ENCODE measurements around the gene S100A13. TPM values are rescaled to one million over a fixed set of nuclear protein-coding genes. Genes with fewer than 3 reads are reported as not detected.

S100A13 gene
- total RNA-seq, 1 experiment from 2014 or later: 111 TPM

DNA sequence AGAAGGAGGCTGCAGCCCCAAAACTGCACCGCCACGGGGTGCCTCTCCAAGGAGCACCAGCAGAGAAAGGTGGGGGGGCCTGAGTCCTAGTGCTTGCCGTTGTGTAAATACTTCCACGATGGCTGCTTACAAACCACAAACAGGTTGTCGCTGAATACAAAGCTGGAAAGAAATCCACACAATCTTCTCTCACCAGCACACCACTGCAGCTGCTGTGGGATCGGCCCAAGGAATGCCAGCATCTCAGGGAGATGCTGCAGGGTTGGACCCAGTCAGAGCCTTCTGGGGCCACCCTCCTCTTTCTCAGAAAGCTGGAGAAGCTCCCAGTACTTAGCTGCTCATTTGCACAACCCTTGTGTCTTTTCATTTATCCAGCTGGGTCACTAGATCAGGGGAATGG, 8.1 kb downstream of the S100A13 start:
- DNase-seq (ENCODE audit: low read depth, low spot score) (no peak), ATAC-seq (no peak)
- intact Hi-C loops (cut with micrococcal nuclease; ENCODE audit: unreplicated experiment): loop anchor here (5.0 kb wide), 1 partner anchor 107 kb away; no protein-coding TSS in a partner anchor
- Histone ChIP-seq H3K27ac (ENCODE audit: low read length) (no peak overlapping the region), H3K27me3 (ENCODE audit: control insufficient read depth, insufficient read depth, low read length) (no peaks in the 10 kb centered on the region), H3K4me1 (ENCODE audit: control insufficient read depth, insufficient read depth, low read length) (no peaks in the 10 kb centered on the region; the same call in 1 of the 2 replicates), H3K36me3 (ENCODE audit: control insufficient read depth, insufficient read depth, low read length) (no peaks in the 10 kb centered on the region), H3K9me3 (ENCODE audit: control insufficient read depth, insufficient read depth, low read depth, low read length) (no peaks in the 10 kb centered on the region), H3K4me3 (ENCODE audit: low read depth in 2 of 2, low read length in 2 of 2) (no peak overlapping the region)
- ChIA-PET POLR2A (interaction anchor here (1.3 kb wide), 1 partner anchor 8 kb away, joined by 3 read pairs; the partner anchor contains the start of gene S100A13), CTCF (interaction anchor here (2.3 to 3.0 kb wide), 2 partner anchors 8 to 47 kb away, joined by 12 to 13 read pairs; partner anchors contain the start of gene S100A13)
- no TSS peak for BruUV-seq (replicated peaks)
- in situ Hi-C loops (cut with HindIII; ENCODE audit: low pct_unique_long_range_greater_than_20kb, low sequenced_read_pairs): loop anchor here (25.0 kb wide), 1 partner anchor 257 kb away; the partner anchor contains the start of gene S100A9
- no peak for TF ChIP-seq TCF7L2 (IDR thresholded peaks at IDR 0.05; ENCODE audit: low read depth, low read length)
- TF ChIP-seq, protein P1, sequence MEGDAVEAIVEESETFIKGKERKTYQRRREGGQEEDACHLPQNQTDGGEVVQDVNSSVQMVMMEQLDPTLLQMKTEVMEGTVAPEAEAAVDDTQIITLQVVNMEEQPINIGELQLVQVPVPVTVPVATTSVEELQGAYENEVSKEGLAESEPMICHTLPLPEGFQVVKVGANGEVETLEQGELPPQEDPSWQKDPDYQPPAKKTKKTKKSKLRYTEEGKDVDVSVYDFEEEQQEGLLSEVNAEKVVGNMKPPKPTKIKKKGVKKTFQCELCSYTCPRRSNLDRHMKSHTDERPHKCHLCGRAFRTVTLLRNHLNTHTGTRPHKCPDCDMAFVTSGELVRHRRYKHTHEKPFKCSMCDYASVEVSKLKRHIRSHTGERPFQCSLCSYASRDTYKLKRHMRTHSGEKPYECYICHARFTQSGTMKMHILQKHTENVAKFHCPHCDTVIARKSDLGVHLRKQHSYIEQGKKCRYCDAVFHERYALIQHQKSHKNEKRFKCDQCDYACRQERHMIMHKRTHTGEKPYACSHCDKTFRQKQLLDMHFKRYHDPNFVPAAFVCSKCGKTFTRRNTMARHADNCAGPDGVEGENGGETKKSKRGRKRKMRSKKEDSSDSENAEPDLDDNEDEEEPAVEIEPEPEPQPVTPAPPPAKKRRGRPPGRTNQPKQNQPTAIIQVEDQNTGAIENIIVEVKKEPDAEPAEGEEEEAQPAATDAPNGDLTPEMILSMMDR (IDR thresholded peaks at IDR 0.05): no peak
- TF ChIP-seq, protein P2, sequence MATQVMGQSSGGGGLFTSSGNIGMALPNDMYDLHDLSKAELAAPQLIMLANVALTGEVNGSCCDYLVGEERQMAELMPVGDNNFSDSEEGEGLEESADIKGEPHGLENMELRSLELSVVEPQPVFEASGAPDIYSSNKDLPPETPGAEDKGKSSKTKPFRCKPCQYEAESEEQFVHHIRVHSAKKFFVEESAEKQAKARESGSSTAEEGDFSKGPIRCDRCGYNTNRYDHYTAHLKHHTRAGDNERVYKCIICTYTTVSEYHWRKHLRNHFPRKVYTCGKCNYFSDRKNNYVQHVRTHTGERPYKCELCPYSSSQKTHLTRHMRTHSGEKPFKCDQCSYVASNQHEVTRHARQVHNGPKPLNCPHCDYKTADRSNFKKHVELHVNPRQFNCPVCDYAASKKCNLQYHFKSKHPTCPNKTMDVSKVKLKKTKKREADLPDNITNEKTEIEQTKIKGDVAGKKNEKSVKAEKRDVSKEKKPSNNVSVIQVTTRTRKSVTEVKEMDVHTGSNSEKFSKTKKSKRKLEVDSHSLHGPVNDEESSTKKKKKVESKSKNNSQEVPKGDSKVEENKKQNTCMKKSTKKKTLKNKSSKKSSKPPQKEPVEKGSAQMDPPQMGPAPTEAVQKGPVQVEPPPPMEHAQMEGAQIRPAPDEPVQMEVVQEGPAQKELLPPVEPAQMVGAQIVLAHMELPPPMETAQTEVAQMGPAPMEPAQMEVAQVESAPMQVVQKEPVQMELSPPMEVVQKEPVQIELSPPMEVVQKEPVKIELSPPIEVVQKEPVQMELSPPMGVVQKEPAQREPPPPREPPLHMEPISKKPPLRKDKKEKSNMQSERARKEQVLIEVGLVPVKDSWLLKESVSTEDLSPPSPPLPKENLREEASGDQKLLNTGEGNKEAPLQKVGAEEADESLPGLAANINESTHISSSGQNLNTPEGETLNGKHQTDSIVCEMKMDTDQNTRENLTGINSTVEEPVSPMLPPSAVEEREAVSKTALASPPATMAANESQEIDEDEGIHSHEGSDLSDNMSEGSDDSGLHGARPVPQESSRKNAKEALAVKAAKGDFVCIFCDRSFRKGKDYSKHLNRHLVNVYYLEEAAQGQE (IDR thresholded peaks at IDR 0.05; ENCODE audit: insufficient read depth in 1 of 2, low read depth in 2 of 2, low read length in 1 of 2): no peak
- TF ChIP-seq POLR2AphosphoS5 (IDR thresholded peaks at IDR 0.05; ENCODE audit: low read depth, low read length): no peak
- no peak for TF ChIP-seq SIN3A (IDR thresholded peaks at IDR 0.05; ENCODE audit: borderline replicate concordance, insufficient read depth, low read depth, low read length)

DNA sequence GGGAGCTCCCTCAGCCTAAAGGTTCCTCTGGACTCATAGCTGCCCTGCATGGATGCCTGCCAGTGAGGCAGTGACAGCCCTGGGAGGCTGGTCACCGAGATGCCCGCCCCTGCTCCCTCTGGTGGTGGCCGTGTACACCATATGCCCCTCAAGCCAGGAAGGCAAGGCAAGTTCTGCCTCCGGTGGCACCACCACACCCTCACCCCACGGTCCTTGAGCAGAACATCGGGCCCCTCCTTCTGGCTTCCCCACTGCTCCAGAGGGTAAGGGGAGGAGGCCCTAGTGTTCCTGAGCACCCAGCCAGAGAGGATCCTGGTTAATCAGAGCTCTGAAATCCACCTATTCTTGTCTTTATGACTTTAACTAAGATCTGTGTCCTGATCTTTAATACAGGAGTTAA, 9.6 kb downstream of the S100A13 start:
- intact Hi-C loops (cut with micrococcal nuclease; ENCODE audit: unreplicated experiment): loop anchor here (2.0 to 5.0 kb wide), 2 partner anchors 45 to 105 kb away; no protein-coding TSS in a partner anchor
- ATAC-seq: peak; percentile 83

More for the DNA sequence above, 9.6 kb downstream of the S100A13 start:
- no peak for DNase-seq (ENCODE audit: low read depth, low spot score)
- Histone ChIP-seq H3K4me1 (ENCODE audit: control insufficient read depth, insufficient read depth, low read length) (peaks cover 9% of the 10 kb centered on the region), H3K9me3 (ENCODE audit: control insufficient read depth, insufficient read depth, low read depth, low read length) (no peaks in the 10 kb centered on the region), H3K36me3 (ENCODE audit: control insufficient read depth, insufficient read depth, low read length) (no peaks in the 10 kb centered on the region), H3K27ac (ENCODE audit: low read length) (peak overlapping the region; percentile 66), H3K4me3 (ENCODE audit: low read depth in 2 of 2, low read length in 2 of 2) (no peak overlapping the region), H3K27me3 (ENCODE audit: control insufficient read depth, insufficient read depth, low read length) (no peaks in the 10 kb centered on the region)
- in situ Hi-C loops (cut with HindIII; ENCODE audit: low pct_unique_long_range_greater_than_20kb, low sequenced_read_pairs): loop anchor here (25.0 kb wide), 1 partner anchor 255 kb away; the partner anchor contains the start of gene S100A9
- no TSS peak for BruUV-seq (replicated peaks)
- TF ChIP-seq TCF7L2 (IDR thresholded peaks at IDR 0.05; ENCODE audit: low read depth, low read length) (no peak), SIN3A (IDR thresholded peaks at IDR 0.05; ENCODE audit: borderline replicate concordance, insufficient read depth, low read depth, low read length) (no peak), POLR2AphosphoS5 (IDR thresholded peaks at IDR 0.05; ENCODE audit: low read depth, low read length) (no peak)
- TF ChIP-seq, protein P1 (IDR thresholded peaks at IDR 0.05): peak; percentile 56
- TF ChIP-seq, protein P2 (IDR thresholded peaks at IDR 0.05; ENCODE audit: insufficient read depth in 1 of 2, low read depth in 2 of 2, low read length in 1 of 2): no peak
- POLR2A ChIA-PET: interaction anchor here (1.0 kb wide), 1 partner anchor 10 kb away, joined by 3 read pairs; the partner anchor contains the start of gene S100A13
- CTCF ChIA-PET: interaction anchor here (1.0 to 3.0 kb wide), 3 partner anchors 10 to 107 kb away, joined by 3 to 13 read pairs (median 12); partner anchors contain the start of gene S100A13

Data from Panc1 (cell line).